Subcutaneous adipose tissue (tissue), 4 donors: ENCODE measurements around the gene PRKRA. TPM values are rescaled to one million over a fixed set of nuclear protein-coding genes. Genes with fewer than 3 reads are reported as not detected.

Experiments
- CTCF ChIP-seq: fragments of 450-650 bp; IDR thresholded peaks from one replicate; pipeline ENCODE4 v1.5.1; 2016; ENCODE audit warnings: low read depth, mild to moderate bottlenecking, control low read depth, antibody characterized with exemption, moderate library complexity
- total RNA-seq, 4 donors: library from RNA; depleted of rRNA; stranded (reverse); fragments of >200 nt; gene quantifications; one replicate each; pipeline ENCODE4 v1.1.0, GENCODE V29; 2016

Gene PRKRA
- total RNA-seq, 4 donors from 2014 or later, result 57.1 to 77.8 (median 61.9) TPM

DNA sequence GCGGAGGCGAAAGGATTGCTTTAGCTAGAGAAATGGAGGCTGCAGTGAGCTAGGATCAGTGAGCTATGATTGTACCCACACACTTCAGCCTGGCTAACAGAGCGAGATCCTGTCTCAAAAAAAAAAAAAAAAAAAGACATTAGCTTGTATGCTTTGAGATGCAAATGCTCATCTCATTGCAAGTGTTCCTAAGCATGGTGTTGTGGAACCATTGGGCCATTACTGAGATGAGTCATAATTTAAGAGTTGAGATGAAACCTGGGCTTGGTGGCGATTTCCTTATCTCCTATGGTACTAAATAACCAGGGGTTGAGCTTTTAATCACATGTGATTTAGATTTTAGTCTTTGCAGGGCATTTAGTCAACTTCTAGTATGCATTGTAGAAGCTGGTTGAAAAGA is 31.5 kb upstream of the PRKRA start:
- TF ChIP-seq CTCF, result no peak

- TF ChIP-seq CTCF, result no peak
These were observed 29.5 kb upstream of the PRKRA start, which contains the start of gene PLEKHA3 for GRCh38 chr2:178480227-178481181. Gene PLEKHA3 (plus strand): TSS chr2:178480457. CDS start chr2:178480870, 413 bp downstream.

DNA sequence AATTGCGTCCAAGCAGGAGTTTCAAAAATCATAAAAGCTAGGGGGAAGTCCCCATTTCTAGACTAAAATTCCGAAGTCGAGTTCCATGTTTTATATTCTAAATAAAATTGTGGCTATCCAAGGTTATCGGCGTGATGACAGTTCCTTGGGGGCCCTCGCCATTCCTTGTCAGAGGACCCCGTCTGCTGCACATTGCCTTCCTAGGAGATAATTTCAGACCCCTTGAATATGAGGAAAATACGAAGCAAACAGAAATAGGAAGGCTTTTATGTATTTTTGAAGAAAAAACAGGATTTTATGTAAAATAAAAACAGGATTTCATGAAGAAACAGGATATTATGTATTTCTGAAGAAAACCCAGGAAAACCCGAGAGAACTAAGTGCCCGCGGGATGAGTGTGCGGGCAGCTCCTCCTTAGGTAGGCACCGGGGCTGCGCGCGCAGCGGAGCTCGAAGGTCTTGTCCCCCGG is 28.8 kb upstream of the PRKRA start:
- no peak for TF ChIP-seq CTCF

DNA sequence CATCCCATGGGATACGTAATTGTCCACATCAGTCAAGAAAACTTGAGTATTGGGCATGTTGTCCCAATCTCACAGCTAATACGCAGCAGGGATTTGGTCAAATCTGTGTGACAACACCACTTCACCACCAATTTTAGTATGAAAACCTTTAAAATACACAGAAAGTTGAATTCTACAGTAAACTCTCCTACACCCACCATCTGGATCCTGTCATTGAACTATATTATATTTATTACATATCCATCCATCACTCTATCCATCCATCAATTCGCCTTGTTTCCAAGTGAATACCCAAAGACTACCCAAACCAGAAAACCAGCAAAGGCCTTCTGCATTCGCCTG is 28.3 kb upstream of the PRKRA start:
- no peak for TF ChIP-seq CTCF

DNA sequence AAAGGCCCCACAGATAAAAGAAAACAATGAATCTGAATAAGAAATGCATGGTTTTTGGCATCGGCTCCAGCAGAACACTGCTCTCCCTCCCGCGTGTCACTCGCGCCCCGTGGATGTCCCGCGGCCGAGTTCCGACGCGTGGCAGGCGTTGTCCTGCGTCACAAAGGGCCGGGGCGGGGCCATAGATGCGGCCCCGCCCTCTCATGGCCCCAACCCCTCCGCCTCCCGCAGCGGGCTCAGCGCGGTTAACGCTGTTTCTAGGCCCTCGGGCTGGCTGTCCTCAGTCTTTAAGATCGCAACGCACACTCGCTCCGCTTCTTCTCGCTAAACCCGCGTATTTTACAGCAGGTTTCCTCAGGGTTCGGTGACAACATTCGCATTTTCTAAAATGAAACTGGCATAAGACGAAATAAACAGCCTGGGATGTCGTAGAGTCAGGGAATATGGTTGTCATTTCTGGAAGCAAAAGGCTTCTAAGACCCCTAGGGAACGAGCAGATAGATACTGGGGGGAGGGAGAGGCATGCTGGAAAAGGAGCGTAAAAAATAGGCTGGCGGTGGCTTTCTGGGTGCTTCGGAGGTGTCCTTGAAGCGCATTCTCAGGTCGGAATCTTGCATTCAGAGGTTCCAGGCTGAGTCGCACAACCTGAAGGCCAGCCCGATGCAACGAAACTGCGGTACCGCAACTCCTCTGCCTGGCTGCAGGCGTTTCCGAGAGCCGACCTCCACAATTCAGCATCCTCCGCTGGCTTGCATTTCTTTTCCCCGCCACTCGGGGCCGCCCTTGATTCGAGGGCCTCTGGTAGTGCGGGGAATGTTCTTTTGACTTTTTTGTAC is 27.7 kb upstream of the PRKRA start, which contains the start of gene FKBP7:
TSS of gene FKBP7 (minus strand) at position 162 of the 836 bp plus-strand sequence. CDS start at position 61, 101 bp downstream.
- TF ChIP-seq CTCF, result no peak

- TF ChIP-seq CTCF, result no peak
These were observed 27.1 kb upstream of the PRKRA start for GRCh38 chr2:178478130-178478438.

GRCh38 chr2:178477443-178478129 is 26.6 kb upstream of the PRKRA start:
- no peak for TF ChIP-seq CTCF
